ENCODE measurements around the gene SNUPN. TPM values are rescaled to one million over a fixed set of nuclear protein-coding genes. Genes with fewer than 3 reads are reported as not detected.
A peak's percentile ranks its signal among the peaks of the same experiment; 100 is the strongest.
"Not testable (repeated sequence)": the region's sequence is repeated elsewhere in the genome, so short reads cannot be mapped to it uniquely, and the experiment has no call there.

Gene SNUPN
- total RNA-seq, 4 donors from 2014 or later, result 8.7 to 19.1 (median 13.5) TPM

GRCh38 chr15:75636026-75636425 is 10.5 kb upstream of the SNUPN start:
- Histone ChIP-seq H3K4me3 (no peak overlapping the region), H3K36me3 (peaks cover 0 to 10% (median 0%) of the 10 kb centered on the region in 3 donors), H3K4me1 (peaks cover 28 to 68% (median 28%) of the 10 kb centered on the region in 3 donors), H3K27ac (peak overlapping the region in 2 of 4 donors; percentile 93 to 98), H3K9me3 (no peaks in the 10 kb centered on the region), H3K27me3 (no peaks in the 10 kb centered on the region)
- intact Hi-C loops (cut with DNase I), result no loop called here
- 67 to 73% methylated on average over 6 of the region's 6 CpGs for WGBS, 2 donors
- no peak for DNase-seq
- TF ChIP-seq POLR2A (IDR thresholded peaks at IDR 0.05) (no peak), CTCF (IDR thresholded peaks at IDR 0.05) (no peak)

- H3K4me3 ChIP-seq; intact Hi-C loops (cut with DNase I); H3K27me3 ChIP-seq; DNase-seq; H3K27ac ChIP-seq; H3K9me3 ChIP-seq: not testable (repeated sequence)
- H3K36me3 ChIP-seq, result peaks cover 0 to 10% (median 0%) of the 10 kb centered on the region in 3 donors
- 93 to 97% methylated on average over 2 to 6 of the region's 7 CpGs for WGBS, 2 donors
- H3K4me1 ChIP-seq, result peaks cover 17 to 54% (median 25%) of the 10 kb centered on the region in 3 donors
Observed at GRCh38 chr15:75633922-75634321, 8.4 kb upstream of the SNUPN start.

- Histone ChIP-seq H3K36me3 (peaks cover 0 to 4% (median 0%) of the 10 kb centered on the region in 3 donors), H3K27ac (peak overlapping the region in 3 of 4 donors; percentile 26 to 55 (median 53)), H3K4me1 (peaks cover under 1 to 47% (median 7%) of the 10 kb centered on the region in 3 donors), H3K4me3 (no peak overlapping the region), H3K27me3 (no peaks in the 10 kb centered on the region), H3K9me3 (no peaks in the 10 kb centered on the region)
- TF ChIP-seq POLR2A (IDR thresholded peaks at IDR 0.05) (no peak), CTCF (IDR thresholded peaks at IDR 0.05) (no peak)
- DNase-seq, result no peak
- intact Hi-C loops (cut with DNase I), result no loop called here
Observed at GRCh38 chr15:75631935-75632334, 6.4 kb upstream of the SNUPN start.

- Histone ChIP-seq H3K27ac (no peak overlapping the region), H3K27me3 (no peaks in the 10 kb centered on the region), H3K4me1 (peaks cover 16 to 60% (median 30%) of the 10 kb centered on the region in 3 donors), H3K36me3 (peaks cover 0 to 27% (median 5%) of the 10 kb centered on the region in 3 donors), H3K9me3 (no peaks in the 10 kb centered on the region), H3K4me3 (no peak overlapping the region)
- no peak for DNase-seq
- WGBS, 2 donors, result 67 to 83% methylated on average over 2 of the region's 2 CpGs
- TF ChIP-seq POLR2A (IDR thresholded peaks at IDR 0.05) (no peak), CTCF (IDR thresholded peaks at IDR 0.05) (no peak)
- intact Hi-C loops (cut with DNase I), result no loop called here
Observed at GRCh38 chr15:75622505-75622904, 3.0 kb downstream of the SNUPN start.

- Histone ChIP-seq H3K9me3 (no peaks in the 10 kb centered on the region), H3K4me3 (peak overlapping the region in 3 of 4 donors; percentile 9 to 42 (median 18)), H3K4me1 (peaks cover 16 to 44% (median 20%) of the 10 kb centered on the region in 3 donors), H3K36me3 (peaks cover 0 to 43% (median 16%) of the 10 kb centered on the region in 3 donors), H3K27me3 (no peaks in the 10 kb centered on the region), H3K27ac (peak overlapping the region; percentile 56 to 83 (median 78))
- TF ChIP-seq CTCF (IDR thresholded peaks at IDR 0.05) (peak in 4 of 6 experiments; percentile 18 to 45 (median 28)), POLR2A (IDR thresholded peaks at IDR 0.05) (no peak)
- intact Hi-C loops (cut with DNase I), result no loop called here
- DNase-seq, result peak; percentile 18
- WGBS, 2 donors, result 6 to 24% methylated on average over 7 of the region's 7 CpGs
Observed at GRCh38 chr15:75620841-75621391, 4.6 kb downstream of the SNUPN start.
